ENCODE measurements around the gene NSUN7.
"Not testable (repeated sequence)": the region's sequence is repeated elsewhere in the genome, so short reads cannot be mapped to it uniquely, and the experiment has no call there.

NSUN7 gene

GRCh38 chr4:40817157-40817556 lies 67.4 kb downstream of the NSUN7 start:
- not testable (repeated sequence) for DNase-seq (ENCODE audit: low read depth in 2 of 3, low spot score in 2 of 3)

GRCh38 chr4:40820101-40820500 lies 70.3 kb downstream of the NSUN7 start:
- DNase-seq (ENCODE audit: low read depth in 2 of 3, low spot score in 2 of 3): no peak

GRCh38 chr4:40822420-40823166 lies 72.8 kb downstream of the NSUN7 start:
- DNase-seq (ENCODE audit: low read depth in 2 of 3, low spot score in 2 of 3): no peak

- DNase-seq (ENCODE audit: low read depth in 2 of 3, low spot score in 2 of 3): no peak
Observed at GRCh38 chr4:40825014-40825838, 75.5 kb downstream of the NSUN7 start.

- DNase-seq (ENCODE audit: low read depth in 2 of 3, low spot score in 2 of 3): no peak
Observed at GRCh38 chr4:40826821-40827220, 77.1 kb downstream of the NSUN7 start.

- DNase-seq (ENCODE audit: low read depth in 2 of 3, low spot score in 2 of 3): no peak
Observed at GRCh38 chr4:40827758-40828157, 78.0 kb downstream of the NSUN7 start.

- no peak for DNase-seq (ENCODE audit: low read depth in 2 of 3, low spot score in 2 of 3)
Observed at GRCh38 chr4:40828661-40829060, 78.9 kb downstream of the NSUN7 start.

- no peak for DNase-seq (ENCODE audit: low read depth in 2 of 3, low spot score in 2 of 3)
Observed at GRCh38 chr4:40829586-40829985, 79.8 kb downstream of the NSUN7 start.

- no peak for DNase-seq (ENCODE audit: low read depth in 2 of 3, low spot score in 2 of 3)
Observed at GRCh38 chr4:40831146-40831907, 81.6 kb downstream of the NSUN7 start.

- DNase-seq (ENCODE audit: low read depth in 2 of 3, low spot score in 2 of 3): no peak
Observed at GRCh38 chr4:40832175-40832574, 82.4 kb downstream of the NSUN7 start.

GRCh38 chr4:40833212-40833611 lies 83.5 kb downstream of the NSUN7 start:
- no peak for DNase-seq (ENCODE audit: low read depth in 2 of 3, low spot score in 2 of 3)

GRCh38 chr4:40837094-40837870 lies 87.5 kb downstream of the NSUN7 start:
- DNase-seq (ENCODE audit: low read depth in 2 of 3, low spot score in 2 of 3): no peak

GRCh38 chr4:40838742-40839141 lies 89.0 kb downstream of the NSUN7 start:
- no peak for DNase-seq (ENCODE audit: low read depth in 2 of 3, low spot score in 2 of 3)

GRCh38 chr4:40840255-40840984 lies 90.7 kb downstream of the NSUN7 start:
- no peak for DNase-seq (ENCODE audit: low read depth in 2 of 3, low spot score in 2 of 3)

GRCh38 chr4:40840985-40841571 lies 91.3 kb downstream of the NSUN7 start:
- DNase-seq (ENCODE audit: low read depth in 2 of 3, low spot score in 2 of 3): peak; percentile 44 to 63 (median 47)

GRCh38 chr4:40842318-40842717 lies 92.6 kb downstream of the NSUN7 start:
- DNase-seq (ENCODE audit: low read depth in 2 of 3, low spot score in 2 of 3): no peak

- DNase-seq (ENCODE audit: low read depth in 2 of 3, low spot score in 2 of 3): no peak
Observed at GRCh38 chr4:40842725-40843423, 93.1 kb downstream of the NSUN7 start.

GRCh38 chr4:40843696-40844095 lies 93.9 kb downstream of the NSUN7 start:
- DNase-seq (ENCODE audit: low read depth in 2 of 3, low spot score in 2 of 3): no peak

GRCh38 chr4:40844261-40844660 lies 94.5 kb downstream of the NSUN7 start:
- no peak for DNase-seq (ENCODE audit: low read depth in 2 of 3, low spot score in 2 of 3)

Data from activated CD8-positive, alpha-beta memory T cell treated with anti-CD3 and anti-CD28 coated beads for 48 hours (primary cell).